Mammary epithelial cell (primary cell): ENCODE data around the gene CABP2.

Experiments
- CTCF ChIP-seq, 2 donors: IDR thresholded peaks in 1 of 2; conservative IDR thresholded peaks in 1 of 2; 2 replicates each; pipeline ENCODE4 v1.5.1; 2011 to 2012; ENCODE audit warnings: inconsistent platforms in 2 of 2, low read length in 2 of 2, mild to moderate bottlenecking in 2 of 2, control low read depth in 1 of 2, low read depth in 1 of 2; ENCODE audit not compliant: insufficient read depth in 1 of 2; ENCODE audit errors: extremely low read depth in 1 of 2
- EZH2 ChIP-seq: IDR thresholded peaks from 2 replicates; pipeline ENCODE4 v1.6.1; 2012; ENCODE audit warnings: low read length, inconsistent platforms, borderline replicate concordance

GRCh38 chr11:67498544-67498972 lies 24.7 kb downstream of the CABP2 start:
- TF ChIP-seq CTCF (conservative IDR thresholded peaks at IDR 0.05 in 1 of 2, IDR thresholded peaks at IDR 0.05 in 1 of 2; ENCODE audit: extremely low read depth in 1 of 2, insufficient read depth in 1 of 2, low read depth in 1 of 2, low read length in 2 of 2) (no peak), EZH2 (no peak)
